ENCODE measurements around the gene BLCAP.
A peak's percentile ranks its signal among the peaks of the same experiment; 100 is the strongest.
"Not testable (repeated sequence)": the region's sequence is repeated elsewhere in the genome, so short reads cannot be mapped to it uniquely, and the experiment has no call there.

Gene BLCAP, protein sequence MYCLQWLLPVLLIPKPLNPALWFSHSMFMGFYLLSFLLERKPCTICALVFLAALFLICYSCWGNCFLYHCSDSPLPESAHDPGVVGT

DNA sequence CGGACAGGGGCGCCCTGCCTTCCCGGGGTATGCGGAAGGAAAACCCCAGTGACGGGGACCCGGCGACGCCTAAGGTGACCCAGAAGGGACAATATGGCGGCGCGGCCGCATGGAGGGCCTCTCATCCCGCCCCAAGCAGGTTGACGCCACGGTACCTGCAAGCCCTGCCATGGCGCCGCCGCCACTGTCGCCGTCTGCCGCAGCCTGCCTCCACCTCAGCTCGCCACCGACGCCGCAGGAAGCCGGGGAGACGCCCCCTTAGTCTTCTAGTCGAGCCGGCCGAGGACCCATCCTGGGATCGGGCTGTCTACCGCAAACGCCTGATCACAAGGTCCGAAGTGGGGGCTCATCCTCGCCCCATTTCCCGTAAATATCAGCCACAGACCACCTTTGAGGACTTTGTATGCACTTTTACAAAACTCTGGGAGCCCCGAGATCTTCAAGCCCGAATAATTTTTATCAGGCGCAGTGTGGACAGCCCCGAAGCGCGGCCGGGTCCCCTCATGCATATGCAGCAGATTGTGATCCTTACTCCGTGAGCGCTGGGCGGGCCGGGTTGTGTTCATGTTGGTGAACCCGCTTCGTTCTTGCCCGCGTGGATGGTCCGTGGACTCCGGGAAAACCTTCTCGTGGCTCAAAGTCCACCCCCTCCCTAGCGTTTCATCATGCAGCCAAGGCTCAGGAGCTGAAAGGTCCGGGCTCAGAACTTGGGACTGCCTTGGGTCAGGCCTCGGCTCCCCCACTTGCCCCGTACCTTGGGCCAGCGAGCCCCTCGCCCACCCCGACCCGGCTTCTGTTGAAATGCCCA is at the start of gene BLCAP:
BLCAP (minus strand) TSS at position 239 of the 808 bp plus-strand sequence. CDS start 8,702 bp downstream, outside the sequence.
- peak; percentile 84 for DNase-seq (ENCODE audit: low read depth, low spot score)

DNA sequence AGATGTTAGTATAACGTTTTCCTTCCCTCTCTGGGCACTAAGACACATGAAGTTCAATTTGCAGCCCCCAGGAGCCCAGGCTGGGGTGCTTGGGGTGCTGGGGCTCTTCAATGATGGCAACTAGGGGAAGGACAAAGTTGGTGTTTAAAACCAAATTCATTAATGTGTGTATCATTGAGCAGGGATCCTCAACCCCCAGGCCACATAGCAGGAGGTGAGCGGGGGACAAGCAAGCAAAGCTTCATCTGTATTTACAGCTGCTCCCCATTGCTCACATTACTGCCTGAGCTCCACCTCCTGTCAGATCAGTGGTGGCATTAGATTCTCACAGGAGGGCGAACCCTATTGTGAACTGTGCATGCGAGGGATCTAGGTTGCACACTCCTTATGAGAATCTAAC is 49.8 kb upstream of the BLCAP start:
- DNase-seq (ENCODE audit: low read depth, low spot score), result not testable (repeated sequence)

DNA sequence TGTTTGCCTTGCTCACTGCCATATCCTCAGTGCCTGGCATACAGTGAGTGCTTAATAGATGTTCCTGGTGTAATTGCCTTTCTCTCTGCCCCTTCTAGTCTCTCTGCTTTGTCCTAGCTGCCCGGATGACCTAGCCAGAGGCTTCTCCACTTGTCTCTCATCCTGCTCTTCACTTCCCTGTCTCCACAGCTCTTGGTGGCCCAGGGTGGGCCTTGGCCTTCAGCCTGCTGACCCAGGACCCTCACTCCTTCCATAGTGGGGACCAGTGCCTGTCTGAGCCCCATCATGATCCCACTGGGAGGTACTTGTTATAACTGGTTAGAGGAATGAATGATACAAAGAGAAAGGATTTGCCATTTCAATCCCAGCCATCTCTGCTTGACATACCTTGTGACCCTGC is 49.2 kb upstream of the BLCAP start:
- no peak for DNase-seq (ENCODE audit: low read depth, low spot score)

DNA sequence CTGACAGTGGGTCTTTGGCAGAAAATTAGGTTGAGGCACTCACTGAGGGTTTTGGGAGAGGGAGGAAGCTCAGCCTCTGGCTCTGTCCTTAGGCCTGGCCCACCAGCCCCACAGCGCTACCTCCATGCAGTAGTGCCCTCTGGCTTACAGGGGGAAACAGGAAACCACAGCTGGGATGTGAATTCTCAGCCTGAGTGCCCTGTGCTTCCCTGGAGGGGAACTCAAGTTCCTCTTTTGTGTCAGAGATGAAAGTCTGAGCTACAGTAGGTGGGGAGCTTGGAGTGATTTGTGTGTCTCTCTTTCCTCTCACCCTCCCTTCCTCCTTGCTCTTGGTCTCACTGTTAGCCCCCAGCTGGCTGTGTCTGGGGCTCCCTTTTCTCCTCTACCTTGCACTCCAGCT is 48.2 kb upstream of the BLCAP start:
- DNase-seq (ENCODE audit: low read depth, low spot score), result no peak

DNA sequence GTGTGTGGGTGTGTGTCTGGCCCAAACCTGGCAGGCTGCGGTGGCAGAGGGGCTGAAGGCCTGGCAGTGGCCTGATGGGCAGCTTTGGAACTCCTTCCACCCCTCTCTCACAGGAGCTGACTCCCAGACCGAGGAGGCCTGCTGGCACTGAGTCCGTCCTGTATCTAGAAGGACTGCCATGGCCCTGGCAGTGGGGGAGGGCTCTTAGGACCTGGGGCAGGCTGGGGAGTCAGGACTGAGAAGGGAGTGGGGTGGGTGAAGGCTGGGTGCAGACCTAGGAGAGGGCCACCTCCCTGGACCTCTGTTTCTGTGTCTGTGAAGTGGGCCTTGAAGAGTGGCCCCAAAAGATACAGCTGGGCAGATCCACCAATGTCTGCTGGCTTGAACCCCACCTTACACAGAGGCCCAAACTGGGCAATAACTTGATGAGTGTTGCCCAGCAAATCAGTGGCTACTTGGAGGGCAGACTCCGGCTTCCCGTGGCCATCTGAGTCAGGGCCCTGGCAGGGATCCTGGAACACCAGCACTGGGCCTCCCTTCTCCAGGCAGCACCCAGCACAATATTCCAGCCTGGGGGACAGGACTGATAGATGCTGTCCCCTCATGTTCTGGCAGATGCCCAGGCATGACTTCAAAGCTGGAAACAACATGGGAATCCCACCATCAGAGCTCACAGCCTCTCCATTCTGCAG is 46.7 kb upstream of the BLCAP start:
- no peak for DNase-seq (ENCODE audit: low read depth, low spot score)

DNA sequence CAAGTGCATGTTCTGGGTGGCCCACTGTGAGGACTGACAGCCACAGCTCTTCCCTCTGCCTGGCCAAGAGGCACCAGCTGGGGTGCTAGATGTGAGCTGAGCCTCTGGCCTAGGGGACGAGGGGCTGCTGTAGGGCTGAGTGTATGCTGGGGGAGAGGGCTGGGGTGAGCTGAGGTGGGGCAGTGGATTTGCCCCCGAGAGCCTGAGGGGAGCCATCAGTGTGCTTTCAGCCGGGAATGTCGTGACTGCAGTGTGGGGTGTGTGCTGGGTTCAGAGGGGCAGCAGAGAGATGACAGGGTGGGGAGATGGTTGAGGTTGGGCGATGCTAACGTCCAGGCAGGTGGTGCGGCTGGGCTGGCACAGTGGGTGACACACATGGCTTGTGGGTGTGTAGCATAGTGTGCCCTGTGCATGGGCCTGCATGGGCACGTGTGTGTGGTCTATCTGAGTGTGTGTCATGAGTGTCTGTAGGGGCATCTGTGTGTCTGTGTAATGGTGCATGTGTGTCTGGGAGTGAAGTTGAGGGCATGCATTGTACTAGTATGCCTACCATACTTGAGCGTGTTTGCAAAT is 46.0 kb upstream of the BLCAP start:
- DNase-seq (ENCODE audit: low read depth, low spot score), result no peak

DNA sequence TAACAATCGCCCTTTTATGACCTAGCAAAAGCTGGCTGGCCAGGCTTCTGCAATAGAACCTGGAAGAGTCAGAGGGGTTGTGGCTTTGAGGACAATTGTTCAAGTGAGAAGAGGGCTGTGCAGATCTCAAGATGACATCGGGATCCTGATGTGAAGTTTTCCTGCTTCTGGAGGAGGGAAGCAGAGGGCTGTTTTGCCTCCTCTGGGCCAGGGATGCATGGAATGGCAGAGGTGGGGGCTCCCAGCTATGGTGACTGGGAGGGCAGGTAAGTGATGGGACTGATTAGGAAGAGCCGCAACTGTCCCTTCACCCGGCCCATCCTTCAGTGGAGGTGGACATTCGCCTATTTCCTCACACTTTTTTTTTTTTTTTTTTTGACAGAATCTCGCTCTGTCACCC is 43.4 kb upstream of the BLCAP start:
- DNase-seq (ENCODE audit: low read depth, low spot score), result no peak

DNA sequence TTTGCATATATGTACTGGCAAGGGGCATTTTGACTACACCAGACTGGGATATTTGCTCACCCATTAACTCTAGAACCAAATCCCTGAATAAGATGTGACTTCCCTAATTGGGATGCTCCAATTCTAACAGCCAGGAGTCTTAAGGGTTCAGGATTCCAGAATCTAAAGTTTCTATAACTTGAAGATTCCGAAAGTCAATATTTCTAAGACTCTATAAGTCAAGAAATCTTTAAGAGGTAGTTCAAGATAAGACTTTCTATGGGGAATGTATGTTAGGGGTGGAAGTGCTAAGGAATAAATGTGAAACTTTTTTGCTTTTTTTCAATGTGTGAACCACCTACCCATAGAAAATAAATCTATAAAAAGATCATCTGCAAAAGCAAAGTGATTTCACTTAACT is 42.7 kb upstream of the BLCAP start:
- no peak for DNase-seq (ENCODE audit: low read depth, low spot score)

DNA sequence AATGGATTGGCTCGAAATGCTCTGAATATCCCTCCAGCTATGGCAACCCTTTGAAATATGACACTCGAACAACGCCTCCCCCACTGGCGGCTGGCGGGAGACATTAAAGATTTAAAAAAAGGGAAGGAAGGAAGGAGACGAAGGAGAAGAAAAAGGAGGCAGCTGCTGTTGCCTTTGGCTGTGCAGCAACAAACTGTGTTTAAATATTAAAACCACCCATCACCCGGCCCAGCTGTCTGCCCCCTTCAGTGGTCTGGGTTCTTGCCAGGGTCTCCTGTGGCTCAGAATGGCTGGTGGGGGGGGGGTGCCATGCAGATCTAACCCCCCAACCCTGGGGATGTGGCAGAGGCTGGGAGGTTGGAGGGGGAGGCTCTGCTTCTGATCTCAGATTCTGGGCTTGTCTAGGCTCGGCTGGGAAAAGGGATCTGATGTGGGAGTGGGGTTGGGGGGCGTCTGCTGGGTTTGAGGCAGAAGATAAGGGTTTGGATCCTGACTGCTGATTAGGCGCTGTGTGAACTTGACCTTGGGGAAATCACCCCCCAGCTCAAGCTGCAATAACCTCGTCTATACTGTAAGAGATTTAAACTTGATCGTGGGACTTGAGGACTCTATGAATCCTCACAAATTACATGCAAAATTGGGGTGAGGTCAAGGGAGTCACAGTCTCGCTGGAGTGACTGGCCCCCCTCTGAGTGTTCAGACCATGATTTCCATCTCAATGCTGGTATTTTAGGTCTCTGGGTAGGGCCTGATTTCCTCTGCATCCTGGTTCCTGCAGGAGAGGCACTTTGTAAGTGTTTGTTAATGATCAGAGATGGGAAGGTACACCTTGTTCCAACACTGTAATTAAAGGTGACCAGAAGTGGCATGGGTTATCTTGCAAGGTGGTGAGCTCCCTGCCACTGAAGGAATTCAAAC is 40.3 kb upstream of the BLCAP start:
- DNase-seq (ENCODE audit: low read depth, low spot score), result no peak

DNA sequence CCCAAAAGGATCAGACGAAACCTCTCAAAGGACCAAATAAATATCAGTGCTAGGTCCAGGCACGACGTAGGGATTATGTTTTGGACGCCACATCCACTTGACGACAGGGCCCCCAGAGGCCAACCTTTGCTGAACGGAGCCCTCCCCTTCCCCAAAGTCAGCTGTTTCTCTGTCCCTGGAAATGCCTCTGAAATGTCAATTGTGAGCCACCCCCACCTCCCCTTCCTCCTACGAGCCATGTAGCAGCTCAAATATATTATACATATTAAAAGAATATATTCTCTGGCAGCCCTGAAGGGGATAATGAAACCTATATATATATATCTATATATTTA is 39.6 kb upstream of the BLCAP start:
- no peak for DNase-seq (ENCODE audit: low read depth, low spot score)

DNA sequence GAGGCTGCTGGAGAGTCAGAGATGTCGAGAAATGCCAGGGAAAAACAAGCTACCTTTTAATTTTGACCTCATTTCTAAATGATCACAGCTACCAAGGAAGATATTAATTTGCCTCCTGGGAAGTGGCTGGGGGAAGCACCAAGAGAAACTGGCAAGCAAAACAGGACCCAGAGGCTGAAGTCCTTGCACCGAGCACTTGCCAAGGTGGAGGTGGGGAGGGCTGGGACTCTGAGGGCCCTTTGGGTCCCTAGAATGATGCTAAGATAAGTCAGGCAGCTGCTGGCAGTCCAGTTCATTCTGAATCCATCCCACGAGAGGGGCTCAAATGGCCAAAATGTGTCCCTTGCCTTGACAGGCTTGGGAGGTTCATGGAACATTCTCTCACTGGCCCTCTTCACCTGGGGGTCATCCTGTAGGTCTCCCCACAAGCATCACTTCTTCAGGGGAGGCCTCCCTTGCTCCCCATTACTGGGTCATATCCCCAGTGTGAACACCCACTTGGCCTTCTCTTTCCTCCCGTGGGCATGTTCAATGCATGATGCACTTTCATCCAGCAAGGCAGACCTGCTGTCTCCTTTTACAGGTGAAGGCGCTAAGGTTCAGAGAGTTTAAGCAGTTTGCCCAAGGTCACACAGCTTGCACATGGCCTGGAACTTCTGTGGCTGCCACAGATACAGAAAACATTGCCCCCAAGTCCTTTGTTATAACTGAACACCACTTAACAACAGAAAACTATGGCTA is 39.1 kb upstream of the BLCAP start:
- DNase-seq (ENCODE audit: low read depth, low spot score), result no peak

DNA sequence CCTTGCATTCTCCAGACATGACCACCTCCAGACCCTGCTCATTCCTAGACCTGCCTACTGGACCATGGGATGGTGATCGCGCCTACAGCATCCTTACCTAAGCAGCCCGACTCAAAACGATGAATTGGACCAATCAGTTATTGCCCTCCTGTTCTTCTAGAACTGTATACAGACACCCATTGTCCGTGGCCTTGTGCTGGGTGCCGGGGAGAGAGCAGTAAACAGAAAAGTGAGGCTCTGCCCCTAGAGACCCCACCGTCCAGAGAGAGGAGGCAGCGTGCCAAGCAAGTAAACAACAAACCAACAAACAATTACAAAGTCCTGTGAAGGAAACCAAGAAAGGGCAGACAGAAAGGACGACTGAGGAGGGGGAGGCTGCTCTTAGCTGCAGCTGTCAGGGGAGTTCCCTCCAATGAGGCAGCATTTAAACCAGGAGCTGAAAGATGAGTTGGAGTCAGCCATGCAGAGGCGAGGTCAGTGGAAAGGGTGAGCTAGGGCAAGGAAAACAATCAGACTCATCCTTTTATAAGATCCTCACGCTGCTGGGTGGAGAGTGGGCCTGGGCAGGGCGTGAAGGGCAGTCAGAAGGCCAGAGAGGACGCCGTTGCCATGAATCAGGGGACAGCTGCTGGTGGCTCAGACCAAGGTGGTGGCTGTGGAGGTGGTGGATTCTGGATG is 37.6 kb upstream of the BLCAP start:
- no peak for DNase-seq (ENCODE audit: low read depth, low spot score)

DNA sequence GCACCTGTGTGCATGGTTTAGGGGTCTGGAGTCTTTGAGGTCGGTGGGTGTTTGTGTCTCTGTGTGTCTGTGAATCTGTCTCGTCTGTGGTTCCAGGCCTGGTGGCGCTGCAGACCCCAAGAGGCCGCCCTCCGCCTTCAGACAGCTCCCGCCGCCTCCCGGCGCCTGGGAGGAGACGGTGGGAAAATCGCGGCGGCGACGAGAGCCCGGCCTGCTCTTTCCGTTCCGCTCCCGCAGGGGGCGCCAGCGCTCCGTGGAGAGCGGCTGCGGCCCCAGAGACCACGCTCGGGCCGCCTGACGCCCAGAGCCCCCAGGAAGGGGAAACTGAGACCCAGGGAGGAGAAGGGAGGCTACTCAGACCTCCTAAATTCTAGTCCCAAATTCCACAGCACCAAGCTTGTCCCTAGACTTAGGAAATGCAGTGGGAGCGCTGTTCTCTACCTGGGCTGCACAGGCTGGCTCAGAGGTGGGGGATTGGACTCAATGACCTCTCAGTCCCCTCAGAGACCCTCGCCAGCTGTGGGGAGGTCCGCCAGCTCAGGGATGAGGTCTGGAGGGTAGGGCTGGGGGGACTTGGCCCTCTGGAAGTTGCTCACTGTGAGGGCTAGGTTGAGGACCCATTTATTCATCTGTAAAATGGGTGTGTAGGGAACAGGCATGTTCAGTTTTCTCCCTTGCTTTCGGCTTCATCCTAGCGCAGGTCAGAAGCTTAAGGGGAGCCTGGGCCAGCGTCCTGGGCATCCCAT is 36.9 kb upstream of the BLCAP start:
- DNase-seq (ENCODE audit: low read depth, low spot score), result peak; percentile 8

DNA sequence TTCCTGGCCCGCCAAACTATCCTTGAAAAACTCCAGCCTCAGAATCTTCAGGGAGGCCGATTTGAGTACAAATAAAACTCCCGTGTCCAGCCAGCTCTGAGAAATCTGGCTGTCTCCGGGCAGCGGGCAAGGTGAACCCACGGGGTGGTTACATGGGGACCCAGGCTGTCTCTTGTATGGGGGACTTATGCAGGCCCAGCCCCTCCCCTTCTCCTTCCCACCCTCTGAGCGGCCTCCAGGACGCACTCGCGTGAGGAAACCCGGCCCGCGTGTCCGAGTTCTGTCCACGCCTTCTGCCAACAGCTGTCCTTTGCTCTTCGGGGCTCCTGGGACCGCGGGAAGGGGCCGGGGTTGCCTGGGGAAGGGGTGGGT is 36.3 kb upstream of the BLCAP start:
- no peak for DNase-seq (ENCODE audit: low read depth, low spot score)

DNA sequence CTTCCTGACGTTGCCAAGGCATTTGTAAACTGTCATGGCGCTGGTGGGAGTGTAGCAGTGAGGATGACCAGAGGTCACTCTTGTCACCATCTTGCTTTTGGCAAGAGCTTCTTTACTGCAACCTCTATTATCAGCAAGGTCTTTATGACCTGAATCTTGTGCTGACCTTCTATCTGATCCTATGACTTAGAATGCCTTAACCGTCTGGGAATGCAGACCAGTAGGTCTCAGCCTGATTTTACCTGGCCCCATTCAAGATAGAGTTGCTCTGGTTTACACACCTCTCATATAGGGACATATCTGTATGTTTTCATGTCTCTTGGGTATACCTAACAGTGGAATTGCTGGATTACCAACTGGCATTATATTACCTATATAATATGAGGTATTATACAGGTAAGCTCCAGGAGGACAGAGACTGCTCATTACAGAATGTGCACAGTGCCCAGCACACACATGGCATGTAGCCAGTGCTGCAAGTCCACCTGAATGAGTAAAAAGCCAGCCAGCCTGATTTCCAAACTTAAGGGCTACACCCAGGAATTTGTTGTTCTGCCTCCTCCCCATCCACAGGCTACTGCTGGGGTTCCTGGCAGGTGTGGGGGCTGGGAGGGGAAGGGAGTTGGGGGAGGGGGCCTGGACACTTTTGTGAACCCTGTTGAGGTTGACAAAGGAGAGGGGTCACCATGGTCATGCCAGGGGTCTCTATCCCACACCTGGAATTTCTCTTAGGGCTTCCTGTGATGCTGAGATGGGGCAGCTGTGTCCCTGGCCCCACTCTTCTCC is 35.2 kb upstream of the BLCAP start:
- DNase-seq (ENCODE audit: low read depth, low spot score), result no peak

DNA sequence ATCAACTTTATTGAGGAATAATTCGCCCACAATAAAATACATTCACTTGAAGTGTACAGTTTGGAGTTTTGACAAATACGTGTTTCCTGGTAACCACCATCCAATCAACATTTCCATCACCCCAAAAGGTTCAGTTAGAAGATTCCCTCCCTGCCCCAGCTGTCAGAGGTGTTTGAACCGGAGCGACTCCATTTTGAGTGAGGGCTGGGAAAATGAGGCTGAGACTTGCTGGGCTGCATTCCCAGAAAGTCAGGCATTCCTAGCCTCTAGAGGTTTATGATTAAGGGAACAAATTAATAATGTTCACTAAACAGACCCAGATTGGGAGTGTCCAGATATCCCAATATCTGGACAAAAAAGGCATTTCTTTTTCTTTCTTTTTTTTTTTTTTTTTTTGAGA is 33.0 kb upstream of the BLCAP start:
- DNase-seq (ENCODE audit: low read depth, low spot score), result no peak

DNA sequence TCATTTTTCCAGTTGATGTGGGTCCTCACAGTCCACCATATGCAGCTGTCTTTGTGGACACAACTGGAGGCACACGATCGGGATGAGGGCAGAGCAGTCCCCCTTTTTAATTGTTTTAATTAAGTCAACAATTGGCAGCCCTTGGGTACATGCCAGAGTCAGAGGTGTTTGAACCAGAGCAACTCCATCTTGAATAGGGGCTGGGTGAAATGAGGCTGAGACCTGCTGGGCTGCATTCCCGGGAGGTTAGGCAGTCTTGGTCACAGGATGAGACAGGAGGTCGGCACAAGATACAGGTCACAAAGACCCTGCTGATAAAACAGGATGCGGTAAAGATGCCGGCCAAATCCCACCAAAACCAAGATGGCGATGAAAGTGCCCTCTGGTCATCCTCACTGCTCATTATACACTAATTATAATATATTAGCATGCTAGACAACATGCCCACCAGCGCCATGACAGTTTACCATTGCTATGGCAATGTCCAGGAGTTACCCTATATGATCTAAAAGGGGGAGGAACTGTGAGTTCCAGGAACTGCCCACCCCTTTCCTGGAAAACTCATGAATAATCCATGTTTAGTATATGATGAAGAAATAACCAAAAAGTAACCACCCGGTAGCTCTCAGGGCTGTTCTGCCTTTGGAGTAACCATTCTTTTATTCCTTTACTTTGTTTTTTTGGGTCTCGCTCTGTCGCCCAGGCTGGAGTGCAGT is 31.8 kb upstream of the BLCAP start:
- DNase-seq (ENCODE audit: low read depth, low spot score), result no peak

DNA sequence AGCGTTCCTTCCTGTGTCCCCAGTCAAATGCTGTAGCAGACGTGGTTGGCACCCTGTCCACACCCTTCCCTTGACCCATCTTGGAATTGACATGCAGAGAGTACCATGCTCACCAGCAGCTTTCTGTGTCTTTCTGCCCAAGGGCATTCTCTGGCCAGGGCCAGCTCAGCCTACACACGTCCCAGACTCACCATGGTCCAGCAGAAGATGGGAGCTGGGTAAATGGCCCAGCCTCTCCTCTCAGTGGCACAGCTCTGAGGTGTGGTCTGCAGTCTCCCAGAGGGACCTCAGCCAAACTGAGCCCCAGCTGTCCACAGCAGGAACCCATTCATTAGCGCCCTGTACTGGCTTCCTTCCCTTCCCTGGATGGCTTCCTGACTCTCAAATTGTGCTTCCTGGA is 31.1 kb upstream of the BLCAP start:
- DNase-seq (ENCODE audit: low read depth, low spot score), result no peak

All from activated CD4-positive, CD25-positive, alpha-beta regulatory T cell treated with anti-CD3 and anti-CD28 coated beads, Interleukin-2, amount 50 U/mL, for 16 hours (primary cell).